ENCODE results near the gene CACNB4. TPM values are rescaled to one million over a fixed set of nuclear protein-coding genes. Genes with fewer than 3 reads are reported as not detected.

Gene CACNB4
- total RNA-seq, 1 experiment from 2014 or later = 0.19 TPM

DNA sequence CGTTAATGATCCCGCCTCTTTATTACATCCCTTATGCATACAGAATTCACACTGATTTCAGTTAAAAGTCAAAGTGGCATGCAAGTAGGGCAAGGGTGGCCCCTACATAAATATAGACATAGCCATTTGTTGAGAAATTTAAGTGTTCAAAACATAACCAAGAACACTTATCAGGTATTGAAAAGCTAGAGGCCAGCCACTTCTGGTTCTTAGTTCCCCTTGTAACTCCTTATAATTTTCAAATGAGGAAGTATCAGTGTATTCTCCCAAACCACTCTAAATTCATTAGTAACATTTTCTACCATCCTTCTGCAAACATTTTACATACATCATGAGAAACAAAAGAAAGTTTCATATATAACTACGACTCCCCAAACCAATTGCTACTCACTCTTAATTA lies 264.9 kb downstream of the CACNB4 start:
- intact Hi-C loops (cut with micrococcal nuclease; ENCODE audit: unreplicated experiment) = no loop called here
- BruUV-seq (replicated peaks) = no TSS peak
- TF ChIP-seq CTCF (conservative IDR thresholded peaks at IDR 0.05; ENCODE audit: low read depth, low read length) (no peak), EZH2 (IDR thresholded peaks at IDR 0.05; ENCODE audit: borderline replicate concordance, low read depth, low read length, poor library complexity, severe bottlenecking) (no peak)
- Histone ChIP-seq H3K4me1 (ENCODE audit: insufficient read depth, low read length, poor library complexity, severe bottlenecking) (no peaks in the 10 kb centered on the region), H3K36me3 (ENCODE audit: insufficient read depth, low read length, poor library complexity, severe bottlenecking) (no peaks in the 10 kb centered on the region), H3K4me3 (ENCODE audit: low read depth, low read length, poor library complexity, severe bottlenecking) (no peak overlapping the region), H3K27ac (ENCODE audit: low read depth, low read length, poor library complexity, severe bottlenecking) (no peak overlapping the region), H3K27me3 (replicated peaks; ENCODE audit: insufficient read depth, low read depth, low read length, poor library complexity) (peaks cover 55% of the 10 kb centered on the region), H3K9me3 (ENCODE audit: low read depth, low read length, poor library complexity, severe bottlenecking) (no peaks in the 10 kb centered on the region)
- ChIA-PET CTCF (no interaction called here), POLR2A (ENCODE audit: low non-redundant PET) (no interaction called here)
- no peak for DNase-seq (ENCODE audit: low spot score)

- Histone ChIP-seq H3K4me1 (ENCODE audit: insufficient read depth, low read length, poor library complexity, severe bottlenecking) (peaks cover 11% of the 10 kb centered on the region), H3K36me3 (ENCODE audit: insufficient read depth, low read length, poor library complexity, severe bottlenecking) (no peaks in the 10 kb centered on the region), H3K27ac (ENCODE audit: low read depth, low read length, poor library complexity, severe bottlenecking) (no peak overlapping the region), H3K4me3 (ENCODE audit: low read depth, low read length, poor library complexity, severe bottlenecking) (no peak overlapping the region), H3K9me3 (ENCODE audit: low read depth, low read length, poor library complexity, severe bottlenecking) (no peaks in the 10 kb centered on the region), H3K27me3 (replicated peaks; ENCODE audit: insufficient read depth, low read depth, low read length, poor library complexity) (peaks cover 25% of the 10 kb centered on the region)
- BruUV-seq (replicated peaks) = no TSS peak
- TF ChIP-seq CTCF (conservative IDR thresholded peaks at IDR 0.05; ENCODE audit: low read depth, low read length) (no peak), EZH2 (IDR thresholded peaks at IDR 0.05; ENCODE audit: borderline replicate concordance, low read depth, low read length, poor library complexity, severe bottlenecking) (no peak)
- intact Hi-C loops (cut with micrococcal nuclease; ENCODE audit: unreplicated experiment) = no loop called here
- ChIA-PET POLR2A (ENCODE audit: low non-redundant PET) (no interaction called here), CTCF (no interaction called here)
- DNase-seq (ENCODE audit: low spot score) = no peak
These were observed 267.9 kb downstream of the CACNB4 start for GRCh38 chr2:151830961-151831360.

DNA sequence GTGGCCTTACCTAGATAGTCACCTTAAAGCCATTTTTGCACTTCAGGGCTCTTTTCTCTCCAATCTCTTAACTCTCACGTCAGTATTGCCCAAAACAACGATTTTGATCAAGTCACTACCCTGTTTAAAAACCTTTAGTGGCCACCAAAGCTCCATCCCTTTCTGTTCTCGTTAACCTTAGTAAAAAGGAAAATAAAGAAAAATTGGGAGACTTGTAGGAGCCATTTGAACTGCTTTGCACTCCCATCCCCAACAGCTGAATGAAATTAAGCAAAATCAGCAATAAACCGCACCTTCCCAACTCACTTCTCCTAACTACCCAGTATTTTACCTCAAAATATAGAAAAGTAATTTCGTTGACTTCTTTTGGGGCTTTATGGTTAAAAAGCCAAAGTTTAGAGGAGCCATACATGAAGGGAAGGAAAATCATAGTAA lies 269.9 kb downstream of the CACNB4 start:
- no peaks in the 10 kb centered on the region for H3K36me3 ChIP-seq (ENCODE audit: insufficient read depth, low read length, poor library complexity, severe bottlenecking)
- peaks cover 4% of the 10 kb centered on the region for H3K27me3 ChIP-seq (replicated peaks; ENCODE audit: insufficient read depth, low read depth, low read length, poor library complexity)
- intact Hi-C loops (cut with micrococcal nuclease; ENCODE audit: unreplicated experiment) = no loop called here
- H3K4me3 ChIP-seq (ENCODE audit: low read depth, low read length, poor library complexity, severe bottlenecking) = peak overlapping the region; percentile 95
- no peaks in the 10 kb centered on the region for H3K9me3 ChIP-seq (ENCODE audit: low read depth, low read length, poor library complexity, severe bottlenecking)
- DNase-seq (ENCODE audit: low spot score) = no peak
- H3K4me1 ChIP-seq (ENCODE audit: insufficient read depth, low read length, poor library complexity, severe bottlenecking) = peaks cover 20% of the 10 kb centered on the region
- H3K27ac ChIP-seq (ENCODE audit: low read depth, low read length, poor library complexity, severe bottlenecking) = peak overlapping the region; percentile 94
- ChIA-PET CTCF (no interaction called here), POLR2A (ENCODE audit: low non-redundant PET) (no interaction called here)
- TF ChIP-seq CTCF (conservative IDR thresholded peaks at IDR 0.05; ENCODE audit: low read depth, low read length) (no peak), EZH2 (IDR thresholded peaks at IDR 0.05; ENCODE audit: borderline replicate concordance, low read depth, low read length, poor library complexity, severe bottlenecking) (no peak)
- no TSS peak for BruUV-seq (replicated peaks)

All from A673 (cell line).